MM.1S (cell line): ENCODE results near the gene S100B.

Experiments
- DNase-seq: peaks from one replicate; pipeline ENCODE4 v3.0.0-alpha.2; 2015
- H2AFZ ChIP-seq: fragments of 300-600 bp; sonication (generic); 2 replicates; pipeline ENCODE4 v1.6.0; 2016; ENCODE audit warnings: antibody characterized with exemption, low read length
- H3F3A ChIP-seq: fragments of 300-600 bp; sonication (generic); 2 replicates; pipeline ENCODE4 v1.6.1; 2016; ENCODE audit warnings: mild to moderate bottlenecking, antibody characterized with exemption, low read length, moderate library complexity, mixed read lengths; ENCODE audit not compliant: insufficient read depth
- H3K27ac ChIP-seq: fragments of 300-600 bp; sonication (generic); 2 replicates; pipeline ENCODE4 v1.5.1; 2016; ENCODE audit warnings: mild to moderate bottlenecking, low read length
- H3K27me3 ChIP-seq: fragments of 300-600 bp; sonication (generic); replicated peaks from 2 replicates; pipeline ENCODE4 v1.6.0; 2016; ENCODE audit warnings: low read length; ENCODE audit not compliant: insufficient read depth
- H3K36me3 ChIP-seq: fragments of 300-600 bp; sonication (generic); replicated peaks from 2 replicates; pipeline ENCODE4 v1.6.1; 2016; ENCODE audit warnings: mild to moderate bottlenecking, low read length, mixed read lengths; ENCODE audit not compliant: insufficient read depth
- H3K4me1 ChIP-seq: fragments of 300-600 bp; sonication (generic); 2 replicates; pipeline ENCODE4 v1.6.1; 2016; ENCODE audit warnings: low read length, mixed read lengths
- H3K4me2 ChIP-seq: fragments of 300-600 bp; sonication (generic); 2 replicates; pipeline ENCODE4 v1.6.0; 2016; ENCODE audit warnings: low read depth, low read length
- H3K4me3 ChIP-seq: fragments of 300-600 bp; sonication (generic); 2 replicates; pipeline ENCODE4 v1.5.1; 2016; ENCODE audit warnings: low read length, mixed read lengths
- H3K79me2 ChIP-seq: fragments of 300-600 bp; sonication (generic); 2 replicates; pipeline ENCODE4 v1.6.1; 2016; ENCODE audit warnings: mixed run types, low read length, mixed read lengths
- H3K9ac ChIP-seq: fragments of 300-600 bp; sonication (generic); 2 replicates; pipeline ENCODE4 v1.6.1; 2016; ENCODE audit warnings: low read length, mixed read lengths
- H3K9me2 ChIP-seq: fragments of 300-600 bp; sonication (generic); replicated peaks from 2 replicates; pipeline ENCODE4 v1.6.1; 2016; ENCODE audit warnings: mild to moderate bottlenecking, low read length, mixed read lengths; ENCODE audit not compliant: insufficient read depth
- H3K9me3 ChIP-seq: fragments of 300-600 bp; sonication (generic); replicated peaks from 2 replicates; pipeline ENCODE4 v1.6.1; 2016; ENCODE audit warnings: mild to moderate bottlenecking, low read length, mixed read lengths; ENCODE audit not compliant: insufficient read depth
- H4K20me1 ChIP-seq: fragments of 300-600 bp; sonication (generic); 2 replicates; pipeline ENCODE4 v1.6.1; 2016; ENCODE audit warnings: mild to moderate bottlenecking, low read length, moderate library complexity, mixed read lengths; ENCODE audit not compliant: insufficient read depth
- CTCF ChIP-seq: fragments of 300-600 bp; sonication (generic); IDR thresholded peaks from 2 replicates; pipeline ENCODE4 v1.5.1; 2016; ENCODE audit warnings: antibody characterized with exemption, low read length, mixed read lengths
- EZH2 ChIP-seq: fragments of 300-600 bp; sonication (generic); optimal IDR thresholded peaks from 2 replicates; pipeline ENCODE3; 2017; ENCODE audit warnings: low read depth, mild to moderate bottlenecking, antibody characterized with exemption, low read length, mixed read lengths
- EZH2phosphoT487 ChIP-seq: fragments of 300-600 bp; sonication (generic); IDR thresholded peaks from 2 replicates; pipeline ENCODE4 v1.6.1; 2018; ENCODE audit warnings: antibody characterized with exemption, low read length

Gene S100B

DNA sequence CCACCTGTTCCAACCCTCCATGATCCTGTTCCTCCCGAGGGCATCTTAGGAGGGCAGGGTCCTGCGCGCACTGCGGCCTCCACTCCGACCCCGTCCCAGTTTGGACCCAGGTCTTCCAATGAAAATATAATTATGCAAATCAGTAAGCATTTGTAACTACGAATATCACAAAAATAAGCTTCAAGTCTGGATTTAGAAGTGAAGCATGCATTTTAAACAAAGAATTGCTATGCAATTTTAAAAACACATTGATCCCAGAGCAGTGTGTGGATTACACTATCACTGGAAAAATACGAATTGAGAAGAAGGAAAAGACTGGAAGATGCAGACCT, 31.3 kb upstream of the S100B start:
- Histone ChIP-seq H3K9ac (peak overlapping the region; percentile 80; the same call in 1 of the 2 replicates), H2AFZ (peak overlapping the region; percentile 82), H3K36me3 (no peaks in the 10 kb centered on the region), H3K4me2 (peak overlapping the region; percentile 98), H3K27me3 (no peaks in the 10 kb centered on the region), H3K4me3 (peak overlapping the region; percentile 80), H3F3A (no peaks in the 10 kb centered on the region), H3K9me3 (no peaks in the 10 kb centered on the region), H4K20me1 (no peaks in the 10 kb centered on the region), H3K27ac (no peak overlapping the region), H3K79me2 (0 out of 2 replicates have a peak, but pooled peaks cover 3% of the 10 kb centered on the region), H3K4me1 (peaks cover 14% of the 10 kb centered on the region), H3K9me2 (no peaks in the 10 kb centered on the region)
- DNase-seq: no peak
- TF ChIP-seq CTCF (no peak), EZH2 (no peak), EZH2phosphoT487 (no peak)

- Histone ChIP-seq H3K9ac (peak within 1 kb of the TSS; percentile 80), H2AFZ (peak within 1 kb of the TSS; percentile 82), H3K4me3 (peak within 1 kb of the TSS; percentile 80), H3K27ac (peak within 1 kb of the TSS; percentile 71), H3K36me3 (no peaks in the 10 kb centered on the region), H3K27me3 (no peaks in the 10 kb centered on the region), H3K9me2 (no peaks in the 10 kb centered on the region), H3K79me2 (0 out of 2 replicates have a peak, but pooled peaks cover 3% of the 10 kb centered on the region), H4K20me1 (no peaks in the 10 kb centered on the region), H3K4me2 (peak within 1 kb of the TSS; percentile 98), H3K9me3 (no peaks in the 10 kb centered on the region), H3F3A (no peaks in the 10 kb centered on the region), H3K4me1 (peaks cover 14% of the 10 kb centered on the region)
- DNase-seq: peak; percentile 100
- no peak for TF ChIP-seq EZH2
- TF ChIP-seq CTCF: no peak
- no peak for TF ChIP-seq EZH2phosphoT487
Observed at GRCh38 chr21:46635324-46636180, 30.7 kb upstream of the S100B start, which contains the start of gene PRMT2. TSS of gene PRMT2 (plus strand) at chr21:46635674. CDS start at chr21:46636952, 1,278 bp downstream.

GRCh38 chr21:46634966-46635323, 30.1 kb upstream of the S100B start:
- Histone ChIP-seq H4K20me1 (no peaks in the 10 kb centered on the region), H3K79me2 (0 out of 2 replicates have a peak, but pooled peaks cover 3% of the 10 kb centered on the region), H2AFZ (peak overlapping the region; percentile 82), H3K9me2 (no peaks in the 10 kb centered on the region), H3K36me3 (no peaks in the 10 kb centered on the region), H3K4me1 (peaks cover 14% of the 10 kb centered on the region), H3F3A (no peaks in the 10 kb centered on the region), H3K9ac (peak overlapping the region; percentile 80), H3K27ac (peak overlapping the region; percentile 71), H3K4me3 (peak overlapping the region; percentile 80), H3K27me3 (no peaks in the 10 kb centered on the region), H3K9me3 (no peaks in the 10 kb centered on the region), H3K4me2 (peak overlapping the region; percentile 98)
- DNase-seq: peak; percentile 67
- TF ChIP-seq CTCF (no peak), EZH2phosphoT487 (no peak), EZH2 (no peak)
